IPS-NIHi11 (cell line): ENCODE data around the gene JPH2.

Experiments used
- DNase-seq: peaks from one replicate; pipeline ENCODE4 v3.0.0; 2012; ENCODE audit warnings: mixed read lengths, low spot score

Gene JPH2

GRCh38 chr20:44187772-44188709 lies 1.1 kb upstream of the JPH2 start:
- no peak for DNase-seq

DNA sequence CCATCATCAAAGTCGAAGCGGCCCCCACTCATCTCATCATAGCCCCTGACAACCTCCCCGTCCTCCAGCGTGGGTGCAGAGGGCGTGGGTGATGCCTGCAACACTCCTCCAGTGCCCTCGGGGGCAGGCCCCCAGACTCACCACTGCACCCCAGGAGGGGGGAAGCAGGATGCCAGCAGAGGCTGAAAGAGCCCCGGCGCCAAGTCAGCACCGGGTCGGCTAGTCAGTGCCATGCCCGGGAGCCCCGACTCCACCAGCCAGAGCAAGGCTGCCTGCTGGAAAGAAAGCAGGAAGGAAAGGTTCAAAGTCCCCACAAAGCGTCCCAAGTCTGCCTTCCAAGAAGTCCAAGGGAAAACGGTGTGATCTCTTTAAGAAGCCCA lies 324 bp downstream of the JPH2 start:
- DNase-seq, result peak; percentile 42

DNA sequence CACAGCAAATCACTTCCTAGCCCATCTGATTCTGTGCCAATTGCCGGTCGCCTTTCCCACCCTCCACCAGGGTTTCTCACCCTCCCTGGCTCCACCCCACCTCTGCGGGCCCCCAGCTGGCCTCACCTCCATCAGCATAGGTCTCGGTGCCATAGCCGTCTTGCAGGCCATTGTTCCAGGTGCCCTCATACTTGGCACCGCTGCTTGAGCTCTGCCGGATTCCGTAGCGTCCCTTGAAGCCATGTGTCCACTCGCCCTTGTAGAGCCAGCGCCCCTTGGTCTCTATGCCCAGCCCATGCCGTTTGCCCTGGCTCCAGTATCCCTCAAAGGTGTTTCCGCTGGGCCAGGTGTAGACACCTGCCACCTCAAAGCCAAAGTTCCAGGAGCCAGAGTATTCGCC lies 787 bp downstream of the JPH2 start:
- no peak for DNase-seq

GRCh38 chr20:44185574-44185973 lies 1.4 kb downstream of the JPH2 start:
- no peak for DNase-seq

DNA sequence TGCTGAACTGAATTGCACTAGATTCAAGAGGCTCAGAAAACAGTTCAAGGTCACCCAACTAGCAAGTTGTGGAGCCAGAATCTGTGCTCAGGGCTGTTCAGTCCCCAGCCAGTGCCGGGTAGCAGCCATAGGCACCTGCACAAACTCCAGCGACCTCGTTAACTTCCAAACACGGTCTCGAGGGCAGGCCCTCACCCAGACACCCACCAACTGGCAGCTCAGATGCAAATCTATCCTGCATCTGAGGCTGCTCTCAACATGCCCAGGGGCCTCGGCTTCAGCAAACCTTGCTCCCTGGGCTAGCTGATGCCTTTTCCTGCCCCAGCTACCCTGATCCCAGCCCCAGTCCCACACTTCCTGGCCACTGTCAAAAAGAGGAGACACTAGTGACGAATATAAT lies 3.7 kb downstream of the JPH2 start:
- DNase-seq, result no peak

DNA sequence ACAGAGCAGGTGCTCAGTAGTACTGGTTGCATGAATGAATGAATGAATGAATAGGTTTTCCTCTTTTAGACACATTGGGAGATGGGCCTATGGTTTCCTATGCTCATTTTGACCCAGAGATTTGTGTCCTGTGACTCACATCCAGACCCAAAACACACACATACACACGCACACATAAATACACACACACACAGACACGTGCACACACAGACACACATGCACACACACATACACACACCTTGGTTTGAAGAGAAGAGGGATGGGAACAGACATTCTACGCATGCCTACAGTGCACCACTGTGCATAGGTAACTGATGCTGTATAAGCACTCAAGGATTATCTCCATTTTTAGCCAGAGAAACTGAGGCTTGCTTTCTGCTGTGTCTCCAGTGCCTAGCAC lies 4.1 kb downstream of the JPH2 start:
- DNase-seq, result no peak

- no peak for DNase-seq
Measured at GRCh38 chr20:44182135-44182765, 4.7 kb downstream of the JPH2 start.

DNA sequence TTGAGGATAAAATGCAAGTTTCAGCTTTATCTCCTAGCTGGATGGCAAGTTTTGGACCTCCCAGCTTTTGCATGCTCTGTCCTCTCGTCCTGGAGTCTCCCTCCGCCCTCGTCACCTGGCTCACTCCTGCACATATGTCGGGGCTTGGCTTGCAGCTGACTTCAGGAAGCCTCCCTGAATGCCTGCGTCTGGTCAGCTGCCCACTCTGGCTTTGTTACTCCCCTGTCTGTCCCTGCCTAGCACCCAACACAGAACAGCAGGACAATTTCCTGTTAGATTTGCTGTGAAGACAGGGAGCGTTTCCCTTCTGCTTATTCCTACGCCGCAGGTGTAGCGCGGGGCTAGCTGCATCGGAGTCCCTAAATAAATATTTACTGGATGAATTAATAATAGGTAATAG lies 5.4 kb downstream of the JPH2 start:
- no peak for DNase-seq

DNA sequence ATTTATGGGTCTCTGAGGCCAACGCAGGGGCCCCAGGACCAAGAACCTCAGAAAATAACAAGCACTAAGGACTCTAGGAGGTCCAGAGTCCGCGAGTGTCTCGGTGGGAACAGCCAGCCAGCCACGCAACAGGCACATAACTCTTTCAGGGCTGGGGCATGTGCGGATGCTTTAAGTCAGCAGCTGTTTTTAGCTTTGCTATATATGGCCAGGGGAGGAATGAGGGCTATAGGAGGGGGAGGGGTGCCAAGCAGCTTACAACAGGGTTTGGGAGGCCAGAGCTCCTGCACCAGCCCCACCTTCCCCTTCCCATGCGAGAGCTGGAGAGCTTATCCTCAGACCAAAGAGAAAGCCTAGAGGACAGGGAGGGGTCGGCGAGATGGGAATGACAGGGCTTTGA lies 6.2 kb downstream of the JPH2 start:
- DNase-seq, result peak; percentile 55

DNA sequence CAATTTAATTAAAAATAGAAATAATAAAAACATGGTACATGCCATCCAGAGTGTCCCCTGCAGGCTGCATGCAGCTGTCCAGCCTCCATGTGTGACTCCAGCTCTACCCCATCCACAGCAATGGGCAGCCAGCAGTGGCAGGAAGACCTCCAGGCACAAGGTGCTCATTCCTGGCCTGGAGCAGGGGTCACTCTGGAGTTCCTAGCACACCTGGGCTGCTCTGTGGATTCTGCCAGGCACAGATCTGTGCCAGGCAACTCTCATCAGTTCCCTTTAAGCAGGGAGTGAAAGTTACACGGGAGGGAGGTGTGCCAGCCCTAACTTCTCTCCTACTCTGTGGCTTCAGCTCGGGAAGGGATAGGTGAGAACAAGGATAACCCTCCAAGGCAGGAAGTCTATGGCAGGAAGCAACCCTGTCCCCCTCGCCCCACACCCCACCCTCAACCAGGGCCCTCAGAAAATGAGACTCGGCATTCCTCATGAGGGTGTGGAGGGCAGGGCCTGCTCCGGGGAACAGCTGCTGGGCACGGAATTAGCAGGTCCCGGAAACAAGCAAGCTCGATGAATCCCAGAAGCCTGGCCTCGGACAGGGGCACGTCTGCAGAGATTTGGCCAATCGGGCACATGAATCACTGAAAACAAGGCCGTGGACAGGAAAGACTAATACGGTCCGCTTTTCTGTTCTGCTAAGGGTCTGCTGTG lies 10.0 kb downstream of the JPH2 start:
- DNase-seq, result no peak

DNA sequence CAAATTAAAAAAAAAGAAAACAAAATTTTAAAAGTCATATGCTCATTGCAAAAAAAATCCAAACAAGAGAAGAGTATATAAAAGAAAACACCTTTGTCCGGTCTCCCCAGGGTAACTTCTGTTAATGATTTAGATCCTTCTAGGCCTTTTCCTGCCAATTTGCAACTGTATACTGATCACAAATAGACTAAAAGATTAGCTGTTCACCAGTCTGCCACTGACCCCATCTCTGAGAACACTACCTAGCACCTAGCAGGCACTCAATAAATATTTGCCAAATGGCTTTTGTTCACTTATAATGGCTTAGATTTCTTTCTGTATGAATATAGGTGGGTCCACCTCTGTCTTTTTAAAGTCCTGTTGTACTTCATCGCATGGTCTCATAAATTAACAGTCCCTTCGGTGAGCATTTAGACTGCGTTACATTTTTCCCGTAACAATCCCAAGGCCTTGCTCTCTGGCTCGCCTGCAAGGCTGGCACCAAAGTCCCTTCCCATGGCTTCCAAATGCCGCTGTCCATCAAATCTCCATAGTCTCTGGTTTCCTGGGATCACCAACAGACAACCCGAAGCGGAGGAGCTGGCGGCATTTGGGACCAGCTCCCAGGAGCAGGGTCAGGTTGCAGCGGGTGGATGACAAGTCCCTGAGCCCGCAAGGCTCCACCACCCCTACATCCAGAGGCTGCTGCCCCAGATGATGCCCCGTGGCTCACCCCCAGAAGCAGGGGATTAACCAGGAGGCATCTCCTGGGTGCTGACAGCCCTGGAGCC lies 11.8 kb downstream of the JPH2 start:
- no peak for DNase-seq

GRCh38 chr20:44173846-44174245 lies 13.1 kb downstream of the JPH2 start:
- DNase-seq, result no peak

DNA sequence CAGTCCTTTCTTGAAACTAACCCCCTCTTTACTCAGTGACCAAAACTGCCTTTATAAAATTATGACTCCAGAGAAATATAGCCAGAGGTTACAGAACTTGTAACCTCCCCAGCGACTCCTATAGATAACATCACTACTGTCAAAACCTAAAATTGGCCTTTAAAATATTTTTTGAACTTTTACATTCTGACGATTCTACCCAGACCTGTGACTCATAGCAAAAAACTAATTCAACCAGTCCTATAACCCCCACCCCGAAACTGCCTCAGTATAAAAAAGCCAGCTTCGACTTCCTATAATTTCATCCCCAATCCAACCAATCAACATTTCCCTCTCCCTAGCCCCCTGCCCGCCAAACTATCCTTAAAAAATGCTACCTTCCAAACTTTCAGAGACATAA lies 13.9 kb downstream of the JPH2 start:
- no peak for DNase-seq

DNA sequence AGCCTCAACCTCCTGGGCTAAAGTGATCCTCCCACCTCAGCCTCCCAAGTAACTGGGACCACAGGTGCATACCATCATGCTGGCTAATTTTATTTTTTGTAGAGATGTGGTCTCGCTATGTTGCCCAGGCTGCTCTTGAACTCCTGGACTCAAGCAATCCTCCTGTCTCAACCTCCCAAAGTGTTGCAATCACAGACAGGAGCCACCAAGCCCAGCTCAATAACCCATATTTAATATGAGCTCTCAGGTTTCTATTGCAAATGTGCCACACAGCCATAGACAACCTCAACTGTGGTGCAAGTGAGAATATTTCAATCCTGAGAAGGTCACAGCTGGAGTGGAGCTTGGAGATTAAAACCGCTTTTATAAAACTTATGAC lies 14.4 kb downstream of the JPH2 start:
- DNase-seq, result no peak

- no peak for DNase-seq
Measured at GRCh38 chr20:44171775-44172571, 15.0 kb downstream of the JPH2 start.

- DNase-seq, result no peak
Measured at GRCh38 chr20:44170816-44171410, 16.1 kb downstream of the JPH2 start.

DNA sequence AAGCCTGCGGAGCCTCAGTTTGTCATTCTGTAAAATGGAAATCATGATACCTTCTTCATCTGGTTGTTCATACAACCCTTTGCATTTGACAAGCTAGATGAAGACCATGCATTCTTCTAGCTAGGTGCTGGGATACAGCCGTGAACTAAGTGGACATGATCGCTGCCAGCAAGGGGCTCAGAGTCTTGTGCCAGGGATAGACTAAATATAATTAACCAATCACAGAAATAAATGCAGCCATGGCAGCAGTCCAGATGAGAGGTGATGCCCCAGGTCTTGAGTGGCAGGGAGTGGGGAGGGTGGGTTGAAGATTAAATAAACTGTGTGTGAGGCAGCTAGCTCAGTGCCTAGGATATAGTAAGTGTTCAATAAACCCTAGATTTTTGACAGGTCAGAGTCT lies 19.3 kb downstream of the JPH2 start:
- no peak for DNase-seq

- DNase-seq, result no peak
Measured at GRCh38 chr20:44166477-44166876, 20.5 kb downstream of the JPH2 start.

DNA sequence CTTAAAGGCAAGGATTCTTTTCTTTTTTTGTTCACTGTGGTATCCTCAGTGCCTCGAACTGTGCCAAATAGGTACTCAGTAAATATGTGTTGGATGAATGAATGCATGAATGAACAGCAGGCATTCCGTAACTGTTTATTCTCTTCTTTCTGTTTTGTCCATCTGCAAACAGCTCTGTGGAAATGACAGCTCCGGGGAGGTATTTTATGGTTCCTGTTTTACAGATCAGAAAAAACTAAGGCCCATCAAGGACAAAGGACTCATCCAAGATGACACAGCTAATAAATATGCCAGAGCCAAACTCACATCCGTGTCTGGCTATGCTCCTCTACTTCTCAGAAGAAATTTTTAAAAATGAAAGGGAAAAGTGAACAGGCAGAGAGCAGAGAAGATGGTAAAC lies 21.0 kb downstream of the JPH2 start:
- DNase-seq, result no peak

DNA sequence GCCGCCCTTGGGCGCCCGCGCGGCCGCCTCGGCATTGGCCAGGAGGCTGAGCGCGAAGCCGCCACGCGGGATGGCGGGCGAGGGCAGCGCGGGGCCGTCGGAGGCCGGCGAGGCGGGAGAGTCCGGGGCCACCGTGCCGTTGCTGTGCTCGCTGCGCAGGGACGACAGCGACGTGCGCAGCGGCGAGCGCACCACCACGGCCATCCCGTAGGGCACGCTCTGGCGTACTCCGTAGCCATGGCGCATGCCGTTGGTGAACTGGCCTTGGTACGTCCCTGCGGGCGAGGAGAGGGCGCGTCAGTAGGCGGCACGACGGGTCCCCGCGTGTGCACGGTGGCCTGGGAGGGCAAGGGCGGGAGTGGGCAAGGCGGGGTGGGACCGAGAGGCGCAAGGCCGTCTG lies 26.9 kb downstream of the JPH2 start:
- DNase-seq, result no peak

DNA sequence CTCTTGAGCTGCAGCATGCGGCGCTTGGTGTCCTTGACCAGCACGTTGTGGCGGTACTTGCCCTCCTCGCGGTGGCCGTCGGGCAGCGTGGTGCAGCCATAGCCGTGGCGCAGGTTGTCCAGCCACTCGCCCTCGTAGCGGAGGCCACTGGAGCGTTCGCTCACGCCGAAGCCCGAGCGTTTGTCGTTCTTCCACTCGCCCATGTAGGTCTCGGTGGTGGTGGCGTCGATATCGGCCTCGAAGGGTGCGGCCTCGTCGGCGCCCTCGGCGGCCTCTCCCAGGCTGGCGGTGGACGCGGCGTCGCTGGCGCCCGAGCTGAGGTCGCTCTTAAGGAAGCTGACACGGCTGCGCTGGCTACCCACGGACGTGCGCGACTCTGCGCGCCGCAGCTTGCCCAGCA lies 27.3 kb downstream of the JPH2 start:
- DNase-seq, result no peak
